HL-60 (cell line): ENCODE measurements around the gene ZNF544.

Experiments
- GABPA ChIP-seq: IDR thresholded peaks from 2 replicates; pipeline ENCODE4 v1.6.1; 2012; ENCODE audit warnings: low read depth
- POLR2AphosphoS5 ChIP-seq: IDR thresholded peaks from 2 replicates; pipeline ENCODE4 v1.6.1; 2012; ENCODE audit warnings: low read depth
- TF ChIP-seq, protein P1 (sequence below): IDR thresholded peaks from one replicate; pipeline ENCODE4 v1.5.1; 2011; ENCODE audit warnings: low read length, control low read depth, inconsistent platforms; ENCODE audit not compliant: insufficient read depth
- TF ChIP-seq, protein P2 (sequence below): IDR thresholded peaks from 2 replicates; pipeline ENCODE4 v1.6.1; 2012; ENCODE audit warnings: low read depth; ENCODE audit not compliant: insufficient replicate concordance

DNA sequence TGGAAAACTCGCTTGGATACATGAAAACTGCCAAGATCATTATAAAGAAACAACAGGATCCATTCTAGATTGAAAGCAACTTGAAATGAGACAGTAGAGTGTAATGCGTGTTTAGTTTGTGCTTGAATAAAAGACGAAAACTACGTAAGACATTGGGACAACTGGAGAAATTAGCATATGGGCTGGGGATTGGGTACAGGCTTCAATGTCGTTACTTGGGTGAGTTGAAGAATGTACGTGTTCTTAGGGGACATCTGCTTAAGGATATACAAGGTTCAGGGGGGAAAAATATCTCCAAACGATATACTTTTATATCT, 76.0 kb downstream of the ZNF544 start:
- TF ChIP-seq, protein P1, sequence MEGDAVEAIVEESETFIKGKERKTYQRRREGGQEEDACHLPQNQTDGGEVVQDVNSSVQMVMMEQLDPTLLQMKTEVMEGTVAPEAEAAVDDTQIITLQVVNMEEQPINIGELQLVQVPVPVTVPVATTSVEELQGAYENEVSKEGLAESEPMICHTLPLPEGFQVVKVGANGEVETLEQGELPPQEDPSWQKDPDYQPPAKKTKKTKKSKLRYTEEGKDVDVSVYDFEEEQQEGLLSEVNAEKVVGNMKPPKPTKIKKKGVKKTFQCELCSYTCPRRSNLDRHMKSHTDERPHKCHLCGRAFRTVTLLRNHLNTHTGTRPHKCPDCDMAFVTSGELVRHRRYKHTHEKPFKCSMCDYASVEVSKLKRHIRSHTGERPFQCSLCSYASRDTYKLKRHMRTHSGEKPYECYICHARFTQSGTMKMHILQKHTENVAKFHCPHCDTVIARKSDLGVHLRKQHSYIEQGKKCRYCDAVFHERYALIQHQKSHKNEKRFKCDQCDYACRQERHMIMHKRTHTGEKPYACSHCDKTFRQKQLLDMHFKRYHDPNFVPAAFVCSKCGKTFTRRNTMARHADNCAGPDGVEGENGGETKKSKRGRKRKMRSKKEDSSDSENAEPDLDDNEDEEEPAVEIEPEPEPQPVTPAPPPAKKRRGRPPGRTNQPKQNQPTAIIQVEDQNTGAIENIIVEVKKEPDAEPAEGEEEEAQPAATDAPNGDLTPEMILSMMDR, result no peak
- TF ChIP-seq POLR2AphosphoS5 (no peak), GABPA (no peak)
- TF ChIP-seq, protein P2, sequence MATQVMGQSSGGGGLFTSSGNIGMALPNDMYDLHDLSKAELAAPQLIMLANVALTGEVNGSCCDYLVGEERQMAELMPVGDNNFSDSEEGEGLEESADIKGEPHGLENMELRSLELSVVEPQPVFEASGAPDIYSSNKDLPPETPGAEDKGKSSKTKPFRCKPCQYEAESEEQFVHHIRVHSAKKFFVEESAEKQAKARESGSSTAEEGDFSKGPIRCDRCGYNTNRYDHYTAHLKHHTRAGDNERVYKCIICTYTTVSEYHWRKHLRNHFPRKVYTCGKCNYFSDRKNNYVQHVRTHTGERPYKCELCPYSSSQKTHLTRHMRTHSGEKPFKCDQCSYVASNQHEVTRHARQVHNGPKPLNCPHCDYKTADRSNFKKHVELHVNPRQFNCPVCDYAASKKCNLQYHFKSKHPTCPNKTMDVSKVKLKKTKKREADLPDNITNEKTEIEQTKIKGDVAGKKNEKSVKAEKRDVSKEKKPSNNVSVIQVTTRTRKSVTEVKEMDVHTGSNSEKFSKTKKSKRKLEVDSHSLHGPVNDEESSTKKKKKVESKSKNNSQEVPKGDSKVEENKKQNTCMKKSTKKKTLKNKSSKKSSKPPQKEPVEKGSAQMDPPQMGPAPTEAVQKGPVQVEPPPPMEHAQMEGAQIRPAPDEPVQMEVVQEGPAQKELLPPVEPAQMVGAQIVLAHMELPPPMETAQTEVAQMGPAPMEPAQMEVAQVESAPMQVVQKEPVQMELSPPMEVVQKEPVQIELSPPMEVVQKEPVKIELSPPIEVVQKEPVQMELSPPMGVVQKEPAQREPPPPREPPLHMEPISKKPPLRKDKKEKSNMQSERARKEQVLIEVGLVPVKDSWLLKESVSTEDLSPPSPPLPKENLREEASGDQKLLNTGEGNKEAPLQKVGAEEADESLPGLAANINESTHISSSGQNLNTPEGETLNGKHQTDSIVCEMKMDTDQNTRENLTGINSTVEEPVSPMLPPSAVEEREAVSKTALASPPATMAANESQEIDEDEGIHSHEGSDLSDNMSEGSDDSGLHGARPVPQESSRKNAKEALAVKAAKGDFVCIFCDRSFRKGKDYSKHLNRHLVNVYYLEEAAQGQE, result no peak
